Measurements from ENCODE around the gene KCNJ12.

Gene KCNJ12

DNA sequence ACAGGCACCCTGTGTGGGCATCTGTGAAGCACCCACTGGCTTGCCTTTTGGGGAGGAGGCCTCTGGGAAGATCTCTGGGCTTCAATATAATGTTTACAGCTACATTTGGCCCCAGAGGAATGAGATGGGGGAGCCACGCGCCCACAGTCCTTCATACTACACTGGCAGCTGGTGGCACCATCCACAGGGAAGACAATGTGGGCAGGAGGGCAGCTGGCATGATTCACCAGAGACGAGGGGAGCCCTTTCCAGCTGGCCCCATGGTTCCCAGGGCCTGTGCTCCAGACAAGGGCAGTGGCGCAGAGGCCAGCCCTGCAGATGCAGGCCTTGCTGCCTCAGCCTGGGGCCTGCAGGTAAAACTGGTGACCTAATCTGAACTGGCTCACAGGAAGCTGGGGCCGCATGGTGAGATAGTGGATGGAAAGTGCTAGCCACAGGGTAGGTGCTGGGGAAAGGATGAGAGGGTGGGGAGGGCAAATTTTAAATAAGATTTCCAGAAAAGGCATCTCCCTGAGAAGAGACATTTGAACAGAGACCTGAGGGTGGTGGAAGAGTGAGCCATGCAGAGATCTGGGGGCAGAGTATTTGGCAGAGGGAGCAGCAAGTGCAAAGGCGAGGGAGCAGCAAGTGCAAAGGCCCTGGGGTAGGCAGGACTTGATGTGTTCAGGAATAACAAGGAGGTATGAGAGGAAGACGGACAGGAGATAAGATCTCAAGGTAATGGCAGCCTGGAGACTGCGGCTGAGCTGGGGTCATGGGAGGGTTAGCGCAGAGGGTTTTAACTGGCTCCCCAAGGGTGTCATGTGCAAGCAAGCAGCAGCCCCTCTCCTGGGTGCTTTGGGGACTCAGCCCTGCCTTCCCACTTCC lies 12.1 kb upstream of the KCNJ12 start:
- DNase-seq (ENCODE audit: low read depth): no peak
- TF ChIP-seq, protein P1, sequence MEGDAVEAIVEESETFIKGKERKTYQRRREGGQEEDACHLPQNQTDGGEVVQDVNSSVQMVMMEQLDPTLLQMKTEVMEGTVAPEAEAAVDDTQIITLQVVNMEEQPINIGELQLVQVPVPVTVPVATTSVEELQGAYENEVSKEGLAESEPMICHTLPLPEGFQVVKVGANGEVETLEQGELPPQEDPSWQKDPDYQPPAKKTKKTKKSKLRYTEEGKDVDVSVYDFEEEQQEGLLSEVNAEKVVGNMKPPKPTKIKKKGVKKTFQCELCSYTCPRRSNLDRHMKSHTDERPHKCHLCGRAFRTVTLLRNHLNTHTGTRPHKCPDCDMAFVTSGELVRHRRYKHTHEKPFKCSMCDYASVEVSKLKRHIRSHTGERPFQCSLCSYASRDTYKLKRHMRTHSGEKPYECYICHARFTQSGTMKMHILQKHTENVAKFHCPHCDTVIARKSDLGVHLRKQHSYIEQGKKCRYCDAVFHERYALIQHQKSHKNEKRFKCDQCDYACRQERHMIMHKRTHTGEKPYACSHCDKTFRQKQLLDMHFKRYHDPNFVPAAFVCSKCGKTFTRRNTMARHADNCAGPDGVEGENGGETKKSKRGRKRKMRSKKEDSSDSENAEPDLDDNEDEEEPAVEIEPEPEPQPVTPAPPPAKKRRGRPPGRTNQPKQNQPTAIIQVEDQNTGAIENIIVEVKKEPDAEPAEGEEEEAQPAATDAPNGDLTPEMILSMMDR (IDR thresholded peaks at IDR 0.05; ENCODE audit: low read length, missing control alignments): no peak
- no peak overlapping the region for H3K4me3 ChIP-seq (replicated peaks; ENCODE audit: low read depth, low read length)

- no peak for DNase-seq (ENCODE audit: low read depth)
- H3K4me3 ChIP-seq (replicated peaks; ENCODE audit: low read depth, low read length): no peak overlapping the region
- TF ChIP-seq, protein P1 (IDR thresholded peaks at IDR 0.05; ENCODE audit: low read length, missing control alignments): no peak
These were observed 11.1 kb upstream of the KCNJ12 start for GRCh38 chr17:21365016-21365415.

- TF ChIP-seq, protein P1 (IDR thresholded peaks at IDR 0.05; ENCODE audit: low read length, missing control alignments): no peak
- no peak for DNase-seq (ENCODE audit: low read depth)
These were observed 7.5 kb upstream of the KCNJ12 start for GRCh38 chr17:21368545-21369246.

DNA sequence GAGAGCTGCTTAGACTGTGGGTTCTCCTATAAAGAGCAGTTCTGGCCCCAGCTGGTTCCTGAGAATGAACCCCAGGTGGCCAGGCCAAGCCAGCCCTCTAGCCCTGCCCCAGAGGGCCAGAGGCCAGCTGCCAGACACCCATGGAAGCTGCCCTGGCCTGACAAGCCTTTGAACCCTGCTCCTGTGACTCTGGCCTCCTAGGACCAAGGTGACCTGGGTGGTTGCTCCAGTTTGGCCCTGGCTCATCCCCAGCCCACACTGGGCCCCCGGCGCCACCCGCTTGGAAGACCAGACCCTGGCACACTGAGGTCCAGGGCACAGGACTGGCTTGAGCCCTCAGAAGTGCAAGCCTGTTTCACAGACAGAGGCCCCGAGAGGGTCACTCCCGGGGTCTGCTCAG lies 6.8 kb upstream of the KCNJ12 start:
- DNase-seq (ENCODE audit: low read depth): no peak
- TF ChIP-seq, protein P1 (IDR thresholded peaks at IDR 0.05; ENCODE audit: low read length, missing control alignments): no peak
- H3K4me3 ChIP-seq (replicated peaks; ENCODE audit: low read depth, low read length): no peak overlapping the region

More at GRCh38 chr17:21368545-21369246, 7.5 kb upstream of the KCNJ12 start:
- no peak overlapping the region for H3K4me3 ChIP-seq (replicated peaks; ENCODE audit: low read depth, low read length)

- TF ChIP-seq, protein P1 (IDR thresholded peaks at IDR 0.05; ENCODE audit: low read length, missing control alignments): no peak
- no peak for DNase-seq (ENCODE audit: low read depth)
- no peak overlapping the region for H3K4me3 ChIP-seq (replicated peaks; ENCODE audit: low read depth, low read length)
These were observed 5.7 kb upstream of the KCNJ12 start for GRCh38 chr17:21370430-21370829.

DNA sequence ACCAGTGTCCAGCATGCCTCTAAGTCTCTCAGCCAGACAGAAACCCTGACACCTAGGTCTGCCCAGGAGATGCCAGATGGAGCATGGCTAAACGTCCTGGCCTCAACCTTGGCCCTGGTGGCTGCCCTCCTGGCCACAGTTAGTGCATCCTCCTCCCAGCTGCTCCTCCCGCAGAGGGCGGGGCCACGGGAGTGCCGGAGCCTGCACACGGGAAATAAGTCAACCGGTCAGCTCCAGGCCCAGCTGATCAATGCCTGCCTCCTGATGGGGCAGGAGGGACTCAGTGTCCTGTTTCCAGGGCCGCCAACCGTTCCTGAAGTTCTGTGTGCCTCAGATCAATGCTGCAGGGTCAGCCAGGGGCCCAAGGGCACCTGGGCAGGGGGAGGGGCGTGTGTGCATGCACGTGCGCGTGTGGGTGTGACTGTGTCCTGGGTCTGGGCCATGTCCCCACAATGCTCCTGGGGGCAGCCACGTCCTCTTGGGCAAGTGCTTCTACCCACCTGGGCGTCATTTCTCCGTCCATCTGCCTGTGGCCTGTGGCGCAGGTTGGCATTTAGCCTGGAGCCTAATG lies 4.6 kb upstream of the KCNJ12 start:
- no peak for DNase-seq (ENCODE audit: low read depth)
- TF ChIP-seq, protein P1 (IDR thresholded peaks at IDR 0.05; ENCODE audit: low read length, missing control alignments): no peak
- no peak overlapping the region for H3K4me3 ChIP-seq (replicated peaks; ENCODE audit: low read depth, low read length)
